ENCODE measurements around the gene PLCL1. TPM values are rescaled to one million over a fixed set of nuclear protein-coding genes. Genes with fewer than 3 reads are reported as not detected.

PLCL1 gene
- total RNA-seq, 2 donors from 2014 or later = 1.3 to 4.9 TPM

DNA sequence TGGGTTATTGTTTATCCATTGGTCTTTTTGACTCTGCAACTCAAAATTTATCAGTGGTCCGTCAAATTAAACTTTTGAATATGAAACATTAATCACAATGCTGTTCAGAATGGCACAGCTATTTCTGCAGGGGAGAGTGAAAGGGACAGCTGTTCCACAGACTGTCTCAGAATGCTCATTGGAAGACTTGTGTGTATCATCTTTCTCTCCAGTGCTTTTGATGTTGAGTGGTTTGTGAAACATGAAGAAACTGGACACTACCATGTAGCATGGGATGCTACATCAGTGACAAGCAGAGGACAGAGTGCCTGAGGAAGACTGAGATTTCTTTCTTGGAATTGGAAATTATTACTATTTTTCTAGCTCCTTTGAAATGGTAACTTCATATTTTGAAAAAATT, 115.7 kb downstream of the PLCL1 start:
- peaks cover 0 to 23% of the 10 kb centered on the region in 2 donors for H3K36me3 Mint-ChIP-seq
- no peak for ATAC-seq
- no peak overlapping the region for H3K27ac Mint-ChIP-seq
- DNase-seq (ENCODE audit: low spot score in 2 of 2) = no peak
- peaks cover 3 to 9% of the 10 kb centered on the region in 2 donors for H3K9me3 Mint-ChIP-seq

GRCh38 chr2:197920592-197921201, 116.3 kb downstream of the PLCL1 start:
- ATAC-seq = no peak
- H3K27ac Mint-ChIP-seq = no peak overlapping the region
- DNase-seq (ENCODE audit: low spot score in 2 of 2) = no peak
- H3K36me3 Mint-ChIP-seq = peaks cover 0 to 23% of the 10 kb centered on the region in 2 donors
- H3K9me3 Mint-ChIP-seq = peaks cover 3 to 9% of the 10 kb centered on the region in 2 donors

- Mint-ChIP-seq H3K27ac (no peak overlapping the region), H3K9me3 (peaks cover 2 to 13% of the 10 kb centered on the region in 2 donors)
- no peak for ATAC-seq
Observed at GRCh38 chr2:197924483-197924882, 120.1 kb downstream of the PLCL1 start.

DNA sequence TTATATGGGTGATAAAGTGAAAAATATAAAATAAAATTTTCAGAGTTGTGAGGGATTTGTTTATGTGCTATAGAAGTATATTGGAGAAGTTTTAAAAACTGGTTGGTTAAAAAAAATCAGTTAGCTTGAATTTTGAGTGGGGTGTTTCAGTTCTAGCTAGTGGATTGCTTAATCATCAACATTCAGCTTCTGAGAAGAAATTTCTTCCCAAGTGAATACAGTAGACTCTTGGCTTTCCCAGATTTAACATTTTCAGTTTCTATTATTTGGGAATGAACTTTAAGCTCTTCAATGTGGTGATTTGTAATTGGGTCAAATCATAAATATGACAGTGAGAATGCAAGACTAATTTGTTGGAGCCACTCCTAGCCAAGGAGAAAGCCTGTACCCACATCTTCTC, 120.8 kb downstream of the PLCL1 start:
- Mint-ChIP-seq H3K27ac (no peak overlapping the region), H3K36me3 (peaks cover 0 to 15% of the 10 kb centered on the region in 2 donors), H3K9me3 (peaks cover 0 to 11% of the 10 kb centered on the region in 2 donors)
- DNase-seq (ENCODE audit: low spot score in 2 of 2) (no peak), ATAC-seq (no peak)

More at GRCh38 chr2:197924483-197924882, 120.1 kb downstream of the PLCL1 start:
- H3K36me3 Mint-ChIP-seq = peaks cover 0 to 21% of the 10 kb centered on the region in 2 donors
- no peak for DNase-seq (ENCODE audit: low spot score in 2 of 2)

DNA sequence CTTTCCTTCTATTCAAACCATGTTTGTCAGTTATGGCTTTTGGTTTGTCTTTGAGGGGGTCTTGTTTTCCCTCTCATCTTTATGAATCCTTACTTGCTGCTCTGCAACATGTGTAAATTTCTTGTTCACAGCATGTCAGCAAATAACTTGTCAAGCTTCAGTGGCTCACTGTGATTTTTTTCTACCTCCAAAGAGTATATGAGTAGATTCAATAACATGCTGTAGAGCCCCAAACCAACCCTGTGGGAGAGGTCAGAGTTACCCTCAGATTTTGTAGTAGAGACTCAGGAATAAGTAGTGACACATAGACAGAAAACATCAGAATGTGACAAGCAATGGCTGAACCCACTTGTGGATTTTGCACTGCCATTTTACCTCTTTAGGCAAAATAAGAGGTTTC, 121.6 kb downstream of the PLCL1 start:
- H3K36me3 Mint-ChIP-seq = peaks cover 0 to 15% of the 10 kb centered on the region in 2 donors
- no peak overlapping the region for H3K27ac Mint-ChIP-seq
- no peak for DNase-seq (ENCODE audit: low spot score in 2 of 2)
- ATAC-seq = no peak
- H3K9me3 Mint-ChIP-seq = peaks cover 0 to 11% of the 10 kb centered on the region in 2 donors

- H3K9me3 Mint-ChIP-seq = peaks cover 0 to 11% of the 10 kb centered on the region in 2 donors
- H3K36me3 Mint-ChIP-seq = peaks cover 0 to 11% of the 10 kb centered on the region in 2 donors
- no peak for DNase-seq (ENCODE audit: low spot score in 2 of 2)
- H3K27ac Mint-ChIP-seq = no peak overlapping the region
- peak; percentile 24 for ATAC-seq
Observed at GRCh38 chr2:197926673-197927072, 122.3 kb downstream of the PLCL1 start.

DNA sequence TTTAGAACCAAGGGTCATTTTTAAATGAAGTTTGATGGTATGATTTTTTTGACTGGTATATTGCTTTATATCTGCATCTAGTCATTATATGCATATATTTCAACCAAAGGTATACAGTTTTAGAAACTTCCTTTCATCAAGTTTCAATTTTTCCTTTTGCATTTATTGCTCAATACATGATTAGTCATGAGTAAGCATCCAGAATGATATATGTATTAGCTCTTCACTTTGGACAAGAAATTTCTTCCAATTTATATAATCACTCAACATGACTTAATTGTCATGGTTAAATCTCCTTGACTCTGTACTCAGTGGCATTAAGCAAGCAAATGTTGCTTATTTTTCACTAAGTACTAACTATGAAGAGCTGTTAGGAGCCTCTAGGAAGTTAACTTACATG, 123.6 kb downstream of the PLCL1 start:
- H3K27ac Mint-ChIP-seq = no peak overlapping the region
- no peak for DNase-seq (ENCODE audit: low spot score in 2 of 2)
- H3K9me3 Mint-ChIP-seq = peaks cover 0 to 11% of the 10 kb centered on the region in 2 donors
- peaks cover 0 to 10% of the 10 kb centered on the region in 2 donors for H3K36me3 Mint-ChIP-seq
- ATAC-seq = no peak

- DNase-seq (ENCODE audit: low spot score in 2 of 2) (no peak), ATAC-seq (no peak)
- no peak overlapping the region for H3K27ac Mint-ChIP-seq
- H3K9me3 Mint-ChIP-seq = peaks cover 0 to 11% of the 10 kb centered on the region in 2 donors
- H3K36me3 Mint-ChIP-seq = peaks cover 0 to 10% of the 10 kb centered on the region in 2 donors
Observed at GRCh38 chr2:197929008-197929885, 124.9 kb downstream of the PLCL1 start.

GRCh38 chr2:197929886-197930227, 125.5 kb downstream of the PLCL1 start:
- Mint-ChIP-seq H3K36me3 (peaks cover 0 to 10% of the 10 kb centered on the region in 2 donors), H3K9me3 (peaks cover 0 to 11% of the 10 kb centered on the region in 2 donors), H3K27ac (no peak overlapping the region)
- ATAC-seq (no peak), DNase-seq (ENCODE audit: low spot score in 2 of 2) (no peak)

GRCh38 chr2:197930570-197931278, 126.3 kb downstream of the PLCL1 start:
- no peak for DNase-seq (ENCODE audit: low spot score in 2 of 2)
- H3K27ac Mint-ChIP-seq = no peak overlapping the region
- H3K9me3 Mint-ChIP-seq = peaks cover 0 to 11% of the 10 kb centered on the region in 2 donors
- no peak for ATAC-seq
- peaks cover 0 to 10% of the 10 kb centered on the region in 2 donors for H3K36me3 Mint-ChIP-seq

- ATAC-seq (peak; percentile 88 to 90), DNase-seq (ENCODE audit: low spot score in 2 of 2) (no peak)
- Mint-ChIP-seq H3K36me3 (peaks cover 0 to 3% of the 10 kb centered on the region in 2 donors), H3K27ac (no peak overlapping the region), H3K9me3 (peaks cover 0 to 7% of the 10 kb centered on the region in 2 donors)
Observed at GRCh38 chr2:197931661-197932312, 127.4 kb downstream of the PLCL1 start.

GRCh38 chr2:197932374-197932773, 128.0 kb downstream of the PLCL1 start:
- Mint-ChIP-seq H3K27ac (no peak overlapping the region), H3K9me3 (peaks cover 0 to under 1% of the 10 kb centered on the region in 2 donors), H3K36me3 (no peaks in the 10 kb centered on the region)
- ATAC-seq (no peak), DNase-seq (ENCODE audit: low spot score in 2 of 2) (no peak)

DNA sequence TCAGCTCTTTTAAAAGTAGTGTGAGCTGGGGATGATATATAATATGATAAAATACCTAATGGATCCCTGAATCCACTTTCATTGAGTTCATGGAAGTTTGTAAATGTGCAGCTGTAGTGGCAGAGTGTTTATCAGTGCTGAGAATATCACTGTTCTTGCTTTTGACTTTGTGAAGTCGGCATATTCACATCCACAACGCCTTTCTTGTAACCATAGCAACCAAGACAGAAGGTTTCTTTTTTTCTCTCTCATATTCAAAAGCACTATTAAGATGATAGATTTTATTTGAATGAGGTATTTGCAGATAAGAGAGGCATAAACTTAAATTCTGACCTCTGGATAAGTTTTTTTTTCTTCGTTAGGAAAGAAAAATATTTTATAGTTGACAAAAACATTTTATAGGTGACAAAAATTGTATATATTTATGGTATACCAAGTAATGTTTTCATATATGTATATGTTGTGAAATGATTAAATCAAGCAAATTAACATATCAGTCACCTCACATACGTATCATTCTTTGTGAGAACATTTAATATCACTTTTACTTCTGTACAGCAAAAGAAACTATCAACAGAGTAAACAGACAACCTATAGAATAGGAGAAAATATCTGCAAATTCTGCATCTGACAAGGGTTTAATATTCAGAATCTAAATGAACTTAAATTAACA, 130.0 kb downstream of the PLCL1 start:
- peaks cover 0 to 7% of the 10 kb centered on the region in 2 donors for H3K36me3 Mint-ChIP-seq

DNA sequence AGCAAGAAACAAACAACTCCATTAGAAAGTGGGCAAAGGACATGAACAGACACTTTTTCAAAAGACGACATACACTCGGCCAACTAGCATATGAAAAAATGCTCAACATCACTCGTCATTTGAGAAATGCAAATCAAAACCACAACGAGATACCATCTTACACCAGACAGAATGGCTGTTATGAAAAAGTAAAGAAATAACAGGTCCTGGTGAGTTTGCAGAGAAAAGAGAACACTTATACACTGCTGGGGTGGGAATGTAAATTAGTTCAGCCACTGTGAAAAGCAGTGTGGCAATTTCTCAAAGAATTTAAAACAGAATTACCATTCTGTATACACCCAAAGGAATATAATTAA, 130.5 kb downstream of the PLCL1 start:
- ATAC-seq = peak; percentile 47 to 72
- Mint-ChIP-seq H3K27ac (no peak overlapping the region), H3K36me3 (peaks cover 0 to 7% of the 10 kb centered on the region in 2 donors), H3K9me3 (no peaks in the 10 kb centered on the region)
- DNase-seq (ENCODE audit: low spot score in 2 of 2) = no peak

More for the DNA sequence above, 130.0 kb downstream of the PLCL1 start:
- Mint-ChIP-seq H3K9me3 (no peaks in the 10 kb centered on the region), H3K27ac (no peak overlapping the region)
- ATAC-seq = peak in 1 of 2 donors; percentile 44
- no peak for DNase-seq (ENCODE audit: low spot score in 2 of 2)

DNA sequence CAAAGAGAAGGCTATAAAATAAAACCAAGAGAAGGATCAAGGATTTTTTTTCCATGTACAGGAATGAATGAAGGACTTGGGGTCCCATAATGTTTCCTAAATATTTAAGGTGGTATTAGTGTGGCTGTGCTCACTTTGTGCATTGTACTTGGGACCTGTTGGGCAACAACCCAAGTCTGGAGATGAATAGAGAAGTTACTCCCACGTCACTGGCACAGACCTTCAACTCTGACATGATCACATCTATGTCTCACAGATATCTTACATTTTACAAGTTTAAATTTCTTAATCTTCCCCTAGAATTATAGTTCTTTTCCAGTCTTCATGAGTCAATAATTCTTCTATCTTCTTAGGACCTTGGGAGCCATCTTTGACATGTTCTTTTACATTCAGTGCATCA, 133.4 kb downstream of the PLCL1 start:
- ATAC-seq (no peak), DNase-seq (ENCODE audit: low spot score in 2 of 2) (no peak)
- no peak overlapping the region for H3K27ac Mint-ChIP-seq
- no peaks in the 10 kb centered on the region for H3K9me3 Mint-ChIP-seq
- peaks cover 0 to 7% of the 10 kb centered on the region in 2 donors for H3K36me3 Mint-ChIP-seq

- Mint-ChIP-seq H3K9me3 (no peaks in the 10 kb centered on the region), H3K27ac (no peak overlapping the region), H3K36me3 (peaks cover 0 to 7% of the 10 kb centered on the region in 2 donors)
- ATAC-seq = no peak
- DNase-seq (ENCODE audit: low spot score in 2 of 2) = no peak
Observed at GRCh38 chr2:197938555-197938954, 134.2 kb downstream of the PLCL1 start.
